Measurements from ENCODE around the gene VSIG1.

- TF ChIP-seq POLR2A (IDR thresholded peaks at IDR 0.05; ENCODE audit: low read depth, low read length) (no peak), POLR2AphosphoS5 (IDR thresholded peaks at IDR 0.05; ENCODE audit: low read depth, low read length) (no peak), POU2F2 (IDR thresholded peaks at IDR 0.05; ENCODE audit: low read depth, low read length) (no peak)
These were observed 60.6 kb downstream of the VSIG1 start for GRCh38 chrX:108105473-108105872.

All from GM12891 (cell line).